IMR-90 (cell line): ENCODE measurements around the gene CLPTM1L. TPM values are rescaled to one million over a fixed set of nuclear protein-coding genes. Genes with fewer than 3 reads are reported as not detected.
A peak's percentile ranks its signal among the peaks of the same experiment; 100 is the strongest.
"Not testable (repeated sequence)": the region's sequence is repeated elsewhere in the genome, so short reads cannot be mapped to it uniquely, and the experiment has no call there.

Experiments used
- ATAC-seq: fragments of 200-7000 bp; cut with Tn5 transposase; 2 replicates; pipeline ENCODE4 v1.9.1; 2020; ENCODE audit warnings: low read depth, mild to moderate bottlenecking, moderate library complexity
- BruUV-seq: library from RNA; stranded (reverse); fragments of 400-500 nt; replicated peaks from 2 replicates; lab custom pipeline; 2021; lab: Mats Ljungman, UMichigan
- CTCF ChIA-PET: fragments of 300-600 bp; formaldehyde crosslinking; extraction: SDS; loops from one replicate; lab custom pipeline; 2021; ENCODE audit warnings: antibody characterized with exemption; lab: Yijun Ruan, JAX
- POLR2A ChIA-PET: fragments of 300-600 bp; sonication (Branson Sonifier 250); formaldehyde crosslinking; loops from one replicate; lab custom pipeline; 2022; ENCODE audit warnings: antibody characterized with exemption; ENCODE audit not compliant: unreplicated experiment; lab: Charles Lee
- DNase-seq: peaks from one replicate; pipeline ENCODE4 v3.0.0; 2013
- H2AFZ ChIP-seq: replicated peaks from 2 replicates; pipeline ENCODE3; 2013; ENCODE audit warnings: low read length, mild to moderate bottlenecking; ENCODE audit not compliant: poor library complexity
- H2AK5ac ChIP-seq: 2 replicates; pipeline ENCODE4 v1.6.1; 2013; ENCODE audit warnings: low read depth, low read length, inconsistent platforms
- H2AK9ac ChIP-seq: replicated peaks from 2 replicates; pipeline ENCODE3; 2013; ENCODE audit warnings: mild to moderate bottlenecking, low read depth, low read length, moderate library complexity; ENCODE audit not compliant: poor library complexity
- H2BK120ac ChIP-seq: 2 replicates; pipeline ENCODE4 v1.6.1; 2013; ENCODE audit warnings: low read depth, low read length, inconsistent platforms
- H2BK15ac ChIP-seq: 3 replicates; pipeline ENCODE4 v1.6.1; 2013; ENCODE audit warnings: low read depth, low read length, inconsistent platforms
- H2BK20ac ChIP-seq: 2 replicates; pipeline ENCODE4 v1.6.1; 2013; ENCODE audit warnings: low read depth, mild to moderate bottlenecking, inconsistent platforms, low read length, moderate library complexity
- H2BK5ac ChIP-seq: 2 replicates; pipeline ENCODE4 v1.6.1; 2013; ENCODE audit warnings: mild to moderate bottlenecking, low read depth, low read length, inconsistent platforms; ENCODE audit not compliant: poor library complexity, severe bottlenecking
- H3K14ac ChIP-seq: replicated peaks from 2 replicates; pipeline ENCODE4 v1.6.1; 2013; ENCODE audit warnings: low read depth, low read length, inconsistent platforms
- H3K18ac ChIP-seq: 2 replicates; pipeline ENCODE4 v1.6.1; 2013; ENCODE audit warnings: low read depth, low read length, control low read depth
- H3K23ac ChIP-seq: 2 replicates; pipeline ENCODE4 v1.6.1; 2013; ENCODE audit warnings: low read depth, low read length, inconsistent platforms
- H3K27ac ChIP-seq: 2 replicates; pipeline ENCODE4 v1.5.1; 2013; ENCODE audit warnings: mild to moderate bottlenecking, control low read depth, low read length; ENCODE audit not compliant: insufficient read depth
- H3K27me3 ChIP-seq: 2 replicates; pipeline ENCODE4 v1.6.1; 2013; ENCODE audit warnings: low read length; ENCODE audit not compliant: control insufficient read depth, insufficient read depth
- H3K36me3 ChIP-seq: 2 replicates; pipeline ENCODE4 v1.6.1; 2013; ENCODE audit warnings: low read length, mixed read lengths; ENCODE audit not compliant: control insufficient read depth, insufficient read depth
- H3K4ac ChIP-seq: 2 replicates; pipeline ENCODE4 v1.6.1; 2013; ENCODE audit warnings: low read depth, low read length, inconsistent platforms
- H3K4me1 ChIP-seq: 2 replicates; pipeline ENCODE4 v1.6.1; 2013; ENCODE audit warnings: low read length, mixed read lengths; ENCODE audit not compliant: control insufficient read depth, insufficient read depth
- H3K4me2 ChIP-seq: 2 replicates; pipeline ENCODE4 v1.6.1; 2013; ENCODE audit warnings: low read depth, mild to moderate bottlenecking, control low read depth, low read length, moderate library complexity
- H3K4me3 ChIP-seq: 2 replicates; pipeline ENCODE4 v1.5.1; 2013; ENCODE audit warnings: low read depth, mild to moderate bottlenecking, control low read depth, low read length, moderate library complexity; ENCODE audit not compliant: insufficient read depth
- H3K56ac ChIP-seq: 2 replicates; pipeline ENCODE4 v1.6.1; 2013; ENCODE audit warnings: low read length, inconsistent platforms; ENCODE audit not compliant: insufficient read depth; ENCODE audit errors: extremely low read depth
- H3K79me1 ChIP-seq, 2 experiments: 2 replicates each; pipeline ENCODE4 v1.6.1; 2013; ENCODE audit warnings: low read length in 2 of 2, inconsistent platforms in 1 of 2, low read depth in 1 of 2
- H3K9ac ChIP-seq: 2 replicates; pipeline ENCODE4 v1.6.1; 2013; ENCODE audit warnings: low read depth, low read length, control low read depth
- H3K9me1 ChIP-seq: 2 replicates; pipeline ENCODE4 v1.6.1; 2013; ENCODE audit warnings: low read length, inconsistent platforms; ENCODE audit not compliant: insufficient read depth
- H3K9me3 ChIP-seq: 2 replicates; pipeline ENCODE4 v1.6.1; 2013; ENCODE audit warnings: low read length; ENCODE audit not compliant: control insufficient read depth, insufficient read depth
- H4K20me1 ChIP-seq: 2 replicates; pipeline ENCODE4 v1.6.1; 2013; ENCODE audit warnings: low read length, inconsistent platforms; ENCODE audit not compliant: insufficient read depth
- H4K5ac ChIP-seq: 2 replicates; pipeline ENCODE4 v1.6.1; 2013; ENCODE audit warnings: mild to moderate bottlenecking, low read depth, low read length, control low read depth
- H4K8ac ChIP-seq, 2 experiments: 2 replicates each; pipeline ENCODE4 v1.6.1; 2013; ENCODE audit warnings: low read depth in 2 of 2, low read length in 2 of 2, control low read depth in 1 of 2, inconsistent platforms in 1 of 2
- H4K91ac ChIP-seq: 2 replicates; pipeline ENCODE4 v1.6.1; 2013; ENCODE audit warnings: low read depth, low read length, inconsistent platforms; ENCODE audit not compliant: insufficient read depth
- WGBS, 2 experiments: methylation state at CpG; one replicate each; pipeline versions ENCODE4 v1.1.5 to v1.1.7; 2013; ENCODE audit warnings: missing lambda C conversion rate in 2 of 2; ENCODE audit not compliant: insufficient read length in 1 of 2; ENCODE audit errors: extremely low coverage in 2 of 2; 5-methylcytosine and 5-hydroxymethylcytosine counted together
- dilution Hi-C: fragments of 300-500 bp; cut with HindIII; formaldehyde crosslinking; loops from one replicate; pipeline ENCODE4 v1.14.3; 2018; ENCODE audit warnings: low sequenced_read_pairs; ENCODE audit not compliant: unreplicated experiment
- in situ Hi-C: fragments of 300-500 bp; cut with MboI; formaldehyde crosslinking; loops from 3 replicates; pipeline ENCODE4 v1.14.3; 2019; ENCODE audit warnings: low sequenced_read_pairs, inconsistent platforms, mixed read lengths
- intact Hi-C: fragments of 100-400 bp; cut with micrococcal nuclease; formaldehyde crosslinking; loops from 2 replicates; pipeline ENCODE4 v1.10.0; 2022
- polyA plus RNA-seq, 3 experiments: library from polyadenylated mRNA; depleted of rRNA; stranded (reverse); fragments of >200 nt; gene quantifications; 2 replicates each; pipeline ENCODE4 v1.2.3, GENCODE V29; 2012; ENCODE audit warnings: low replicate concordance in 1 of 3
- total RNA-seq: library from RNA; depleted of rRNA; stranded (reverse); fragments of >200 nt; gene quantifications from 2 replicates; pipeline ENCODE4 v1.2.3, GENCODE V29; 2012

Gene CLPTM1L
- total and polyA plus RNA-seq, 2 of the 4 experiments (the other 2 are of a cell fraction): 114 to 137 TPM

DNA sequence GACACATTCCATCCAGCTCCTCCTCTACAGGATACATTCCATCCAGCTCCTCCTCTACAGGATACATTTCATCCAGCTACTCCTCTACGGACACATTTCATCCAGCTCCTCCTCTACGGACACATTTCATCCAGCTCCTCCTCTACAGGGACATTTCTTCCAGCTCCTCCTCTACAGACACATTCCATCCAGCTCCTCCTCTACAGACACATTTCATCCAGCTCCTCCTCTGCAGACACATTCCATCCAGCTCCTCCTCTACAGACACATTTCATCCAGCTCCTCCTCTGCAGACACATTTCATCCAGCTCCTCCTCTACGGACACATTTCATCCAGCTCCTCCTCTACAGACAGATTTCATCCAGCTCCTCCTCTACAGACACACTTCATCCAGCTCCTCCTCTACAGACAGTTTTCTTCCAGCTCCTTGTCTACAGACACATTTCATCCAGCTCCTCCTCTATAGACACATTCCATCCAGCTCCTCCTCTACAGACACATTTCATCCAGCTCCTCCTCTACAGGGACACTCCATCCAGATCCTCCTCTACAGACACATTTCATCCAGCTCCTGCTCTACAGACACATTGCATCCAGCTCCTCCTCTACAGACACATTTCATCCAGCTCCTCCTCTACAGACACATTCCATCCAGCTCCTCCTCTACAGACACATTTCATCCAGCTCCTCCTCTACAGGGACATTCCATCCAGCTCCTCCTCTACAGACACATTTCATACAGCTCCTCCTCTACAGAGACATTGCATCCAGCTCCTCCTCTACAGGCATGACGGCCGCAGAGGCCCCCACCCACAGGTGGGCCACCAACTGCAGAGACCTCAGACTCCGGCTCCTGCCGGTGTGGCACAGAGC is 16.4 kb downstream of the CLPTM1L start:
- H2AK5ac ChIP-seq, H3K9me1 ChIP-seq, POLR2A ChIA-PET, H3K27me3 ChIP-seq, H2AK9ac ChIP-seq, H2BK15ac ChIP-seq, ATAC-seq, H3K4ac ChIP-seq, H2BK120ac ChIP-seq, H4K20me1 ChIP-seq, H4K91ac ChIP-seq, H3K9ac ChIP-seq, H3K4me2 ChIP-seq, H4K5ac ChIP-seq, H3K4me1 ChIP-seq, CTCF ChIA-PET, dilution Hi-C loops, H2AFZ ChIP-seq, intact Hi-C loops, H3K4me3 ChIP-seq, in situ Hi-C loops, BruUV-seq, H2BK20ac ChIP-seq: not testable (repeated sequence)
- peak overlapping the region; percentile 4; the same call in 1 of the 2 replicates for H3K23ac ChIP-seq
- peak overlapping the region; percentile 50 for H2BK5ac ChIP-seq
- H3K36me3 ChIP-seq: peaks cover 56% of the 10 kb centered on the region
- peaks cover 17 to 18% of the 10 kb centered on the region in 2 experiments; a peak in 3 of 4 replicates for H3K79me1 ChIP-seq
- 76% methylated on average over 7 of the region's 7 CpGs; no CpG with 5 or more reads in 1 of the 2 experiments for WGBS, 2 experiments
- H3K27ac ChIP-seq: peak overlapping the region; percentile 20; the same call in 1 of the 2 replicates
- peak overlapping the region; percentile 32; the same call in 1 of the 2 replicates for H3K18ac ChIP-seq
- DNase-seq: peak; percentile 22
- 0 out of 2 replicates have a peak overlapping the region, but pooled peaks have one; percentile 21 for H3K14ac ChIP-seq
- H3K9me3 ChIP-seq: peaks cover 13% of the 10 kb centered on the region
- H4K8ac ChIP-seq: peak overlapping the region in 1 of 2 experiments; percentile 60; a peak in 1 of 4 replicates
- peak overlapping the region; percentile 6; the same call in 1 of the 2 replicates for H3K56ac ChIP-seq

- H2BK20ac ChIP-seq: 0 out of 2 replicates have a peak overlapping the region, but pooled peaks have one; percentile 24
- intact Hi-C loops, ATAC-seq, H3K9ac ChIP-seq, H4K20me1 ChIP-seq, H3K4me2 ChIP-seq, H3K4me3 ChIP-seq, POLR2A ChIA-PET, BruUV-seq, H2AK9ac ChIP-seq, H3K27me3 ChIP-seq, in situ Hi-C loops, H3K9me1 ChIP-seq, CTCF ChIA-PET, H2AK5ac ChIP-seq, H3K23ac ChIP-seq, H3K4me1 ChIP-seq, H2AFZ ChIP-seq, H2BK15ac ChIP-seq, dilution Hi-C loops: not testable (repeated sequence)
- WGBS, 2 experiments: 55% methylated on average over 4 of the region's 6 CpGs; no CpG with 5 or more reads in 1 of the 2 experiments
- H3K4ac ChIP-seq: peak overlapping the region; percentile 92
- peak; percentile 51 for DNase-seq
- H3K27ac ChIP-seq: peak overlapping the region; percentile 57
- peak overlapping the region; percentile 48 to 89; a peak in 3 of 4 replicates for H4K8ac ChIP-seq
- H3K9me3 ChIP-seq: peaks cover 13% of the 10 kb centered on the region
- H3K18ac ChIP-seq: peak overlapping the region; percentile 28; the same call in 1 of the 2 replicates
- peak overlapping the region; percentile 67; the same call in 1 of the 2 replicates for H3K56ac ChIP-seq
- H4K91ac ChIP-seq: peak overlapping the region; percentile 55; the same call in 1 of the 2 replicates
- peak overlapping the region; percentile 4; the same call in 1 of the 2 replicates for H4K5ac ChIP-seq
- H3K36me3 ChIP-seq: peaks cover 54% of the 10 kb centered on the region
- peak overlapping the region; percentile 81; the same call in 1 of the 2 replicates for H2BK120ac ChIP-seq
- peaks cover 10 to 18% of the 10 kb centered on the region in 2 experiments; a peak in 3 of 4 replicates for H3K79me1 ChIP-seq
- peak overlapping the region; percentile 93 for H2BK5ac ChIP-seq
- peak overlapping the region; percentile 59; the same call in 1 of the 2 replicates for H3K14ac ChIP-seq
Observed at GRCh38 chr5:1326901-1327756, 17.8 kb downstream of the CLPTM1L start.
